HG03354 (cell line): ENCODE results near the gene HDAC5.
A peak's percentile ranks its signal among the peaks of the same experiment; 100 is the strongest.
"Not testable (repeated sequence)": the region's sequence is repeated elsewhere in the genome, so short reads cannot be mapped to it uniquely, and the experiment has no call there.

Source experiments
- ATAC-seq: cut with Tn5 transposase; IDR thresholded peaks from one replicate; pipeline ENCODE4 v1.9.1; 2021; ENCODE audit warnings: mild to moderate bottlenecking; ENCODE audit not compliant: unreplicated experiment, poor library complexity, severe bottlenecking

HDAC5 gene

GRCh38 chr17:44113382-44113781 lies 10.1 kb downstream of the HDAC5 start:
- no peak for ATAC-seq

DNA sequence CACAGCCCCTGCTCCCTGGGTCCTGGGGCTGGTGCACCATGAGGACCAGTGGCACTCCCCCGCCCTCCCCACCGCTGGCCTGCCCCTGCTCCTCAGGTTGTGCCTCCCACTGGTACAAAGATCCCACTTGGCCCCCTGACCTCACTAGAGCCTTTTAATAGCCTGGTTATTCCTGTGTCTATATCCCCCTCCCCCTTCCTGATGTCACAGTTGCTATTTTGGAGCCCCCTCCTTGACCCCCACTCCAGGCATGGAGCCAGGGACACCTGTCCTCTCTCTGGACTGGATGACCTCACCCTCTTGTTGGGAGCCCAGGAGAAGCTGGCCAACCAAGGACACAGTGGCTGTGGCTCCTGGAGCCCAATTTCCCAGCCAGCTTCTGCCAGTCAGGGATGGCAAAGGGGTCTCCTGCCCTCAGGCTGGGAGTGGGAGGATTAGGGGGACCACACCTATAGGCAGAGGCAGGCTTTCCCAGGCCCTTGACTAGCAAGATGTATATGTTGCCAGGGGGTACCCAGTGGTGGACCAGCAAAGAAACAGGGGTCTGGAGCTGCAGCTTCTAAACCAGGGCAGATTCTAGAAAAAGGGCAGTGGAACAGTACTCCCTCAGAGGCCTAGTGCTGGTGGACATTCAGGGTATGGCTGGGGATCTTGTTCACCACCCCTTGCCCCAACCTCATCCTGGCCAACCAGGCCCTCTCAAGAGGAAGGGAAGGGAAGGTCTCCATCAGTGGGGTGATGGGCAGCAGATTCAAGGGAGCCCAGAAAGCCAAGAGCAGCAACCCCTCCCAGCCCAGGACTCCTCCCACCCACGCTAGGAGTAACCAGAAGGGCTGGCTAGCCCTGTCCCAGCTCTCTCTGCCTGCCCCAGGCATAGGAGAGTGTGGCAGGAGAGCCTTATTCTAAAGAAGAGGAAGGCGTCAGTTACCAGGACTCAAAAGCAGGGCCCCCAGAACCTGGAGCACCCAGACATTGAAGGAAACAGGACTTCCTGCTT lies 10.9 kb downstream of the HDAC5 start:
- ATAC-seq: no peak

- no peak for ATAC-seq
Measured at GRCh38 chr17:44111777-44112176, 11.7 kb downstream of the HDAC5 start.

- peak; percentile 56 for ATAC-seq
Measured at GRCh38 chr17:44110823-44111633, 12.4 kb downstream of the HDAC5 start.

DNA sequence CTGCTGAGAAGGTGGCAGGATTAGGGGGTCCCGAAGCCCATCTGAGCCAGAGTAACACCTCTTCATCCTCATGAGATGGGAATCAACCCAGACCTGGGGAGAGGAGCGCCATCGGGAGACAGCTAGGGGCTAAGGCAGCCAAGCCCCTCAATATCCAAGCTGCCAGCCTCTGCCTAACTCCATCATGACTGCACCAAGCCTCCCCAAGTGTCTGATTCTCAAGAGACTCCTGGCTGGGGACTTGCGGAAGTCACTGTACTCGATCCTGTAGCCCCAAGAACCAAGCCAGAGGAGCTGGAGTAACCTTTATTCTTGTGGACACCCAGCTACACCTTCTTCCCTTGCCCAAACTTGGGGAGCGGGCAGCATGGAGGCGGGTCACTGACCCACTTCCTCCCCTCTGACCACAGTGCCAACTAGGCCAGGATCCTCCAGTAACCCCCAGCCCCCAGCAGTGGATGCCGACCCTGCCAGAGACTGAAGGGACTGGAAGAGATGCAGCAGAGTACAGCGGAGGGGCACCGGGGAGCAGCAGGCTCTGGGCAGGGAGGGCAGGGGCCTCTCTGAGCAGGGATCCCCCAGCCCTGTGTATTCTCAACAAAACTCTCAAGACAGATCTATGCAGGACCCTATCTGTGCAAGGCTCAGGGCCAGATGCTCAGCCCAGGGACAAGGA lies 13.3 kb downstream of the HDAC5 start:
- no peak for ATAC-seq

DNA sequence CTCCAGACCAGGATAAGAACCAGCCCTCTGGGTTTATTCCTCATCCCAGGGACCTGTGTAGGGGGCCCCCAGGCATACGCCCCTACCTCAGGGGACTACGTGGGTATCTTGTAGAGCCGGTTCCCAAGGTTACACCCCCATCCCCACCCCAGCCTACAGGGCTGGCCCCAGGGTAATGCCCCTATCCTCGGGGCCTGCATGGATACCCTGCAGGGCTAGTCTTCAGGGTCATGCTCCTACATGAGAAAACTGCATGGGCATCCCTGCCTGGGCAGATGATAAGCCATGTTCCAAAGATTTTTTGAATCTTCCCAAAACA lies 14.2 kb downstream of the HDAC5 start:
- ATAC-seq: no peak

DNA sequence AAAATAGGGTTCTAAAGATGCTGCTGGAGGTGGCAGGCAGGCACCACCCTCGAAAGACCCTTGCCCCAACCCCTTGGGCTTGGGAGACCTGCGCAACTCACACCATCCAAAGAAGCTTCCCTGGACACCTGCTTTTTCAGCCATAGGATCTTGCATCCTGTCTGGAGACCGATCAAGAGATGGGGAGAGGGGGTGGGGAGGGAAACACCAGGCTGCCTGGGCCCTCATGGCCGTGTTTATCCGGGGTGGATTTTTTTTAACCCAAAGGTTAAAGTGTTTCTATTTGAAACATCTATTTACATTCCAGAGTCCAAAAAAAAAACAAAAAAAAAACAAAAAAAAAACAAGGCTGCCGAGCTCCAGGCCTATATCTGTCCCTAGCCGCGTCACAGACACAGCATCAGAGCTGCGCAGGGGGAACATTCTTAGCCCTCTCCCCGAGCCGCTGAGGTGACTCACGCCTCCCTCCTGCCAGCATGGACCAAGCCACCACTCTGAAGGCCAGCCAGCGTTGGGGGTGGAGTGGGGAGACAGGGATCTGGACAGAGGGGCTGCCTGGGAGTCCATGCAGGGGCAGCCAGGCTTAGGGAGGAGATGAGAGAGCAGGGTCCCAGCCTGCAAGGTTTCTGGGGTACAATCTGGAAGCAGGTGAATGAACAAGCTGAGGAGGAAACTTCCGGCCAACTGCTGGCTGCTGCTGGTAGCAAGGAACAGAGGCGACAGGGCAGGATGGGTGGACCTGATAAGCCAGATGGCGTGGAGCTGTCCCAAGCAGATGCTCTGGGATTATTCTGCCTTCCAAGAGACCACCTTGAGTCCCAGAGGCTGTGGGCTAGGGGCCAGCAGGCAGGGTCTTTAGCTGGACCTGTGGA lies 14.8 kb downstream of the HDAC5 start:
- ATAC-seq: no peak

- ATAC-seq: no peak
Measured at GRCh38 chr17:44106801-44107200, 16.6 kb downstream of the HDAC5 start.

DNA sequence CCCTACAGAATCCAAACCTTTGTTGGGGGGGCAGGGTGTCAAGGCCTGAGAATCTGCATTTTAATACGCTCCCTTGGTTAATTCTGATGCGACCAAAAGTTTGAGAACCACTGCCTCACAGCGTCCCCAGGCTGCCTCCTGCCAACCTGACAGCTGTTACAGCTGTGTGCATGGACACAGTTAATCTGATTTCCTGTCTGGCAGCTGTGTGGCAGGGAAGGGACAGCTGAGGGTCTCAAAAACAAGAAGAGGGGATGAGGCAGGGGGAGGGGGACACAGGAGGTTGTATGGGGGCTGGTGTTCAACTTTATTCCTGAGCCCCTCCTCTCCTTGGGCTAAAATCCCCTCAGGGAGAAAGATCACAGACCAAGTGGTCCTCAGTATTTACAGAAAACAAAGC lies 17.5 kb downstream of the HDAC5 start:
- no peak for ATAC-seq

- ATAC-seq: no peak
Measured at GRCh38 chr17:44105483-44105882, 18.0 kb downstream of the HDAC5 start.

GRCh38 chr17:44102849-44103622 lies 20.4 kb downstream of the HDAC5 start:
- ATAC-seq: no peak

DNA sequence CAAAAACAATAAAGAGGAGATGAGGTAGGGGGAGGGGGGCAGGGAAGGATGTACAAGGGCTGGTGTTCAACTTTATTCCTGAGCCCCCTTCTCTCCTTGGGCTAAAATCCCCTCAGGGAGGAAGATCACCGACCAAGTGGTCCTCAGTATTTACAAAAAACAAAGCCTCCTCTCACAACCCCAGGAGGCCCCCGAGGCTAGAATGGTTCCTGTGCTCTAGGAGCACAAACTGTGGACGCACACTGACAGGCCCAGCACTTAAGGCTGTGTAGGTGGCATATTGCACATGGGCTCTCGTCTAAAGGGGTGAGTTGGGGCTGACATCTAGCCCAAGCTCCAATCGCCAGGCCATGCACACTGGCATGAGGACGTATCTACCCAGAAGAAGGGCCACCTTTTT lies 21.6 kb downstream of the HDAC5 start:
- ATAC-seq: not testable (repeated sequence)

- no peak for ATAC-seq
Measured at GRCh38 chr17:44097110-44097958, 26.1 kb downstream of the HDAC5 start.

DNA sequence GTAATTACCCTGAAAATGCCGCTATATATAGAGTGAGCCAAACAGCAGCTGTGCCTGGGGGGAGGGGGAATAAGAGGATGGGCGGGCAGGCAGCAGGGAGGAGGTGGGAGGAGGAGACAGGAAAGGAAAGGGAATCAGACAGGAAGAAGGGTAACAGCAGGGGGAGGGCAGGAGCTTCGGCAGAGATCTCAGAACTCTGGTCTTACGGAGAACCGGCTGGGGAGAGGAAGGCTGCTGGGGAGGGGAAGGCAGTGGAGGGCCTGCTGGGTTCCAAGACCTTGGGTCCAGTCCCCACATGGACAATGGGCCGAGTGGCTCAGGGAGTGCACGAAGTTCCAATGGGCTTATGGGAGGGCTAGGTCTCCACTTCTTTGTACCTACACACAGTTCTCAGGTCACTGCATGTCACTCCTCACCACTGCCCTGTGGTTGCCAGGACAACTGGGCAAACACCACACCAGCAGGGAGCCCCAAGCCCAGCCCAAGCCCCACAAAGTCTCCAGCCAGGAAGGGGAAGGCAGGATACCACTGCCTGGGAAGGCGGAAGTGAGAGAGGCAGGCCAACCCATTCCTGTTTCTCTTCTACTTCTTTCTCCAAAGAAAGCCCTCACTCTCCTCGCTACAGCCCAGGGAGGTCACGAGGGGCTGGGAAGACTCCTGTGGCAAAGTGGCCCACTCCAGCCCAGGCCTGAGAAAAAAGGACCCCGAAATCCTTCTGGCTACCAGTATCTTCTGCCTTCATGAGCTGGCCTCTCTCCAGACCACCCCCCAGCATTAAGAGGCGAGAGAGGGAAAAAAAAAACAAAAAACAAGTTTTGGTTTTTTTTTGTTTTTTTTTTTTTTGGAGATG lies 27.6 kb downstream of the HDAC5 start:
- ATAC-seq: peak; percentile 66

DNA sequence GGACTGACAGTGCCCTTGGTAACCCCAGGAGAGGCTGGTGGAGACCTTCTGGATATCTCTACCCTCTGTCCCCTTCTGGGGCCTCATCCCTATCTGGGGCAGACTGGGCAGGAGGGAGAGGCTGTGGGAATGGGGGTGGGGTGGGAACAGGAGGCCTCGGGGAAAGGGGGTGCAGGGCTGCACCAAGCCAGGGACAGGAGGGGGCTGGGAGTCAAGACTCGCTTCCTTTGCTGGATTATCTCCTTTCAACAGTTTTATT lies 28.1 kb downstream of the HDAC5 start:
- ATAC-seq: no peak

DNA sequence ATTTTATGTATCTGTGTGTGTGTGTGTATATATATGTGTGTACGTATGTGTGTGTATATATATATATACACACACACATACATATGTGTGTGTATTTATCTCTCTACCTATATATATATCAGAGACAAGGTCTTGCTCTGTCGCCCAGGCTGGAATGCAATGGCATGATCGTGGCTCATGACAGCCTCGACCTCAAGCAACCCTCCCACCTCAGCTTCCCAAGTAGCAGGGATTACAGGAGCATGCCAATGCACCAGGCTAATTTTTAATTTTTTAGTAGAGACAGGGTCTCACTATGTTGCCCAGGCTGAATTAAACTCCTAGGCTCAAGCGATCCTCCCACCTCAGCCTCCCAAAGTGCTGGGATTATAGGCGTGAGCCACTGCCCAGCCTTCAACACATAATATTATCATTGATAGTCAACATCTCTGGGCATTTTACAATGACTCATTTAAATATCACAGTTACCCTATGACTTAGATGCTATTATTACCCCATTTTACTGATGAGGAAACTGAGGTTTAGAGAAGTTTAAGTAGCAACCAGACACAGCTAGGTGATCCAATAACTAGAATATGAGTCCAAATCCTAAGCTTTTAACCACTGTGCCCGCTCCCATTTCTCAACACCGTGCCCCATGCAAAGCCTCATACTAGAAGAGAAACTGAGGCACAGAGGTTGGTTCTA lies 28.6 kb downstream of the HDAC5 start:
- no peak for ATAC-seq
